Ovary (tissue), 9 donors: ENCODE data around the gene TTC28. TPM values are rescaled to one million over a fixed set of nuclear protein-coding genes. Genes with fewer than 3 reads are reported as not detected.
A peak's percentile ranks its signal among the peaks of the same experiment; 100 is the strongest.

Experiments
- DNase-seq, 5 donors: peaks; one replicate each; pipeline ENCODE4 v3.0.0-alpha.2; 2019 to 2020
- H3K27ac ChIP-seq, 2 donors: fragments of 200-600 bp; one replicate each; pipeline versions ENCODE4 v1.5.1 to v1.8.0; 2019 to 2022
- H3K27me3 ChIP-seq: fragments of 200-600 bp; one replicate; pipeline ENCODE4 v1.8.0; 2022
- H3K36me3 ChIP-seq: fragments of 200-600 bp; sonication (generic); one replicate; pipeline ENCODE4 v1.5.1; 2019
- H3K4me1 ChIP-seq: one replicate; pipeline ENCODE4 v1.8.1; 2013; ENCODE audit warnings: mild to moderate bottlenecking, moderate library complexity; ENCODE audit not compliant: insufficient read depth
- H3K4me3 ChIP-seq: fragments of 200-600 bp; sonication (generic); one replicate; pipeline ENCODE4 v1.5.1; 2017
- H3K9me3 ChIP-seq, 2 donors: fragments of 200-600 bp in 1 of 2; sonication (generic) in 1 of 2; one replicate each; pipeline versions ENCODE4 v1.5.1 to v1.8.1; 2013 to 2019; ENCODE audit warnings: mild to moderate bottlenecking in 1 of 2, moderate library complexity in 1 of 2
- EP300 ChIP-seq: sonication (generic); formaldehyde crosslinking; IDR thresholded peaks from one replicate; pipeline ENCODE4 v1.6.1; 2017; ENCODE audit warnings: antibody characterized with exemption
- POLR2A ChIP-seq: fragments of 450-650 bp; IDR thresholded peaks from one replicate; pipeline ENCODE4 v1.6.1; 2017; ENCODE audit warnings: antibody characterized with exemption, mild to moderate bottlenecking, moderate library complexity
- WGBS, 3 donors: extraction: QIAGEN DNeasy Blood & Tissue Kit in 1 of 3; methylation state at CpG; one replicate each; pipeline versions ENCODE4 v1.1.5 to v1.1.7; 2013 to 2017; 5-methylcytosine and 5-hydroxymethylcytosine counted together
- intact Hi-C, 4 donors: fragments of 100-400 bp; cut with DNase I; formaldehyde crosslinking; loops; one replicate each; pipeline versions ENCODE4 v1.11.0 to v1.15.1; 2022 to 2023
- polyA plus RNA-seq, 2 donors: library from polyadenylated mRNA; stranded (reverse); fragments of 200-250 nt in 1 of 2; fragments of 350-450 nt in 1 of 2; fragmentation: Illumina TruSeq in 1 of 2; extraction: RNeasy Lipid Tissue Mini Kit (QIAGEN cat#74804) in 1 of 2; gene quantifications; one replicate each; pipeline ENCODE4 v1.2.3, GENCODE V29; 2013 to 2014
- total RNA-seq, 7 donors: library from RNA; depleted of rRNA in 2 of 7; stranded (reverse); fragments of >200 nt in 2 of 7; fragmentation: NEBNext Ultra II Directional in 3 of 7; extraction: Animal tissue kit (Norgen Biotek cat#: 25700) in 3 of 7; gene quantifications; one replicate each; pipeline versions ENCODE4 v1.1.0 to v1.2.4, GENCODE V29; 2016 to 2023
- TF ChIP-seq, protein P1 (sequence below), 3 donors: fragments of 450-650 bp in 2 of 3; fragments of 200-600 bp in 1 of 3; IDR thresholded peaks; one replicate each; pipeline versions ENCODE4 v1.5.1 to v1.8.0; 2016 to 2022; ENCODE audit warnings: antibody characterized with exemption in 3 of 3, mild to moderate bottlenecking in 1 of 3
- donor health status: DM: no; HTN: no; CAD: no; lungs with moderate emphysema.
- donor health status: DM: no; HTN: no; CAD: no.
- donor health status: Bipolar disorder and iron deficiency.
- donor health status: DM: yes; HTN: yes; CAD: no.
- donor health status: DM: no; HTN: no; CAD: no.
- donor health status: DM: yes; HTN: yes; CAD: no.

Gene TTC28
- total and polyA plus RNA-seq, 9 donors = 16.7 to 127 (median 72.9) TPM

DNA sequence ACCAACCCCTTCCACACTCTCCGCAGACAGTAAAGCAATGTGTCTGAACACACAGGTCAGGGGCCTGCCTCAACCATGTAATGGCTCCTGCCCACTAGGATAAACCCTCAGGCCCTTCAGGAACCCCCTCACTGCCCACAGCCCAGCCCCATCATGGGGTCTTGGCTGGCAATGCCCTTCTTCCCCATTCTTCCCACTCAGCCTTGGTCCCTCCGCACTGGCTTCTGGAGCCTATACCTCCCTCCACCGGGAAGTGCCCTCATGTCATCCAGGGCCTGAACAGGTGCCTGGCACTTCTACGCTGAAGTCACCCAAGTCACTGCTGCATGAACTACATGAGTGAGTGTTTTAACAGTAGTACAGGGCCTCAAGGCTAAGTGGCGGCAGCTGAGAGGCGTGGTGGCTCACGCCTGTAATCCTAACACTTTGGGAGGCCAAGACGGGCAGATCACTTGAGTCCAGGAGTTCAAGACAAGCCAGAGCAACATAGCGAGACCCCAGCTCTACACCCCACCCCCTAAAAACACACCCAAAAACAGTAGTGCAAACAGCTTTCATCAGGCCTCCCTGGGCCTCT is 685.8 kb downstream of the TTC28 start:
- Histone ChIP-seq H3K4me3 (no peak overlapping the region), H3K4me1 (no peaks in the 10 kb centered on the region), H3K9me3 (no peaks in the 10 kb centered on the region), H3K27me3 (no peaks in the 10 kb centered on the region), H3K36me3 (no peaks in the 10 kb centered on the region), H3K27ac (no peak overlapping the region)
- 96 to 98% (median 96%) methylated on average over 9 of the region's 9 CpGs for WGBS, 3 donors
- no peak for TF ChIP-seq POLR2A
- TF ChIP-seq EP300 = no peak
- TF ChIP-seq, protein P1, sequence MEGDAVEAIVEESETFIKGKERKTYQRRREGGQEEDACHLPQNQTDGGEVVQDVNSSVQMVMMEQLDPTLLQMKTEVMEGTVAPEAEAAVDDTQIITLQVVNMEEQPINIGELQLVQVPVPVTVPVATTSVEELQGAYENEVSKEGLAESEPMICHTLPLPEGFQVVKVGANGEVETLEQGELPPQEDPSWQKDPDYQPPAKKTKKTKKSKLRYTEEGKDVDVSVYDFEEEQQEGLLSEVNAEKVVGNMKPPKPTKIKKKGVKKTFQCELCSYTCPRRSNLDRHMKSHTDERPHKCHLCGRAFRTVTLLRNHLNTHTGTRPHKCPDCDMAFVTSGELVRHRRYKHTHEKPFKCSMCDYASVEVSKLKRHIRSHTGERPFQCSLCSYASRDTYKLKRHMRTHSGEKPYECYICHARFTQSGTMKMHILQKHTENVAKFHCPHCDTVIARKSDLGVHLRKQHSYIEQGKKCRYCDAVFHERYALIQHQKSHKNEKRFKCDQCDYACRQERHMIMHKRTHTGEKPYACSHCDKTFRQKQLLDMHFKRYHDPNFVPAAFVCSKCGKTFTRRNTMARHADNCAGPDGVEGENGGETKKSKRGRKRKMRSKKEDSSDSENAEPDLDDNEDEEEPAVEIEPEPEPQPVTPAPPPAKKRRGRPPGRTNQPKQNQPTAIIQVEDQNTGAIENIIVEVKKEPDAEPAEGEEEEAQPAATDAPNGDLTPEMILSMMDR (IDR thresholded peaks at IDR 0.05) = no peak
- peak in 4 of 5 donors; percentile 4 to 12 (median 8) for DNase-seq
- intact Hi-C loops = no loop called here

GRCh38 chr22:27993201-27993635 is 686.4 kb downstream of the TTC28 start:
- Histone ChIP-seq H3K36me3 (no peaks in the 10 kb centered on the region), H3K9me3 (no peaks in the 10 kb centered on the region), H3K27me3 (no peaks in the 10 kb centered on the region), H3K4me1 (no peaks in the 10 kb centered on the region), H3K4me3 (no peak overlapping the region), H3K27ac (no peak overlapping the region)
- DNase-seq = peak in 2 of 5 donors; percentile 13 to 26
- WGBS, 3 donors = 94 to 97% (median 95%) methylated on average over 11 to 12 of the region's 12 CpGs
- no peak for TF ChIP-seq POLR2A
- TF ChIP-seq, protein P1 (IDR thresholded peaks at IDR 0.05) = no peak
- TF ChIP-seq EP300 = no peak
- intact Hi-C loops = no loop called here

- H3K4me1 ChIP-seq = no peaks in the 10 kb centered on the region
- intact Hi-C loops = no loop called here
- H3K27ac ChIP-seq = no peak overlapping the region
- WGBS, 3 donors = 89 to 92% (median 91%) methylated on average over 23 of the region's 23 CpGs
- no peaks in the 10 kb centered on the region for H3K9me3 ChIP-seq
- no peak for TF ChIP-seq POLR2A
- no peak for TF ChIP-seq EP300
- TF ChIP-seq, protein P1 (IDR thresholded peaks at IDR 0.05) = no peak
- peak in 4 of 5 donors; percentile 4 to 25 (median 12) for DNase-seq
- H3K27me3 ChIP-seq = no peaks in the 10 kb centered on the region
- H3K36me3 ChIP-seq = no peaks in the 10 kb centered on the region
- H3K4me3 ChIP-seq = no peak overlapping the region
Measured at GRCh38 chr22:27992294-27993165, 687.1 kb downstream of the TTC28 start.

DNA sequence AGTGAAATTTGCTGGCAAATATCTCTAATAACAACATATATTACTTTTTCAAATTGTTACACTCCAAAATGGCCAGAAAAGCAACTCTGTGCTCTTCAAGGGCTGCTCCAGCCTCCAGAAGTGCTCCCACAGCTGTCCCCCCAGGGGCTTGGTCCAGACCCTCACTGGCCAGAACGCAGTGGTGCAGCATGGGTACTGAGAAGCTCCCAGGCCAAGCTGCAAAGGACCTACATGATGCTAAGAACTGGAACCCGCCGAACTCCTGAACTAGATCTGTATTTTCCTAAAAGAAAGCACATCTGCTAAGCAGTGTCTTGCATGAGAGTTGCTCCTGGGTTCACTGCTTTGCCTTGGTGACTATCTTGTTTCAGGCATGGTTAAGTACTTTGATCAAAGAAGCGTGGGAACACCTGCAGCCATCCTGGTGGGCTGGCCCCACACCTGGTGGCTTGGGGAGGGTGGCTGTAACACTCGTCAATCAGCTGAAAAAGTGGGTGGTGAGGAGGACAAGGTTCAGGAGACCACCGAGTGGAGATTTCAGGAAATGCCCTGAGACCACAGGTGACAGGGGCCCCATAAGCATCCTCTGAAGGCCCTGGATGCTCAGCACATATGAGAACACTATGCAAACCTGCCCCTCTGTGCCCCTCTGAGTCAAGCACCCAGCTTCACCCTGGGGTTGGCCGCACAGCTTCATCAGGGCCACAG is 687.9 kb downstream of the TTC28 start:
- WGBS, 3 donors = 85 to 92% (median 90%) methylated on average over 7 of the region's 7 CpGs
- Histone ChIP-seq H3K4me1 (no peaks in the 10 kb centered on the region), H3K9me3 (no peaks in the 10 kb centered on the region), H3K4me3 (no peak overlapping the region), H3K27ac (no peak overlapping the region), H3K36me3 (no peaks in the 10 kb centered on the region), H3K27me3 (no peaks in the 10 kb centered on the region)
- TF ChIP-seq POLR2A = no peak
- no peak for TF ChIP-seq EP300
- TF ChIP-seq, protein P1 (IDR thresholded peaks at IDR 0.05) = no peak
- peak in 2 of 5 donors; percentile 4 to 15 for DNase-seq
- intact Hi-C loops = no loop called here
